IPS DF 19.7 (cell line): ENCODE results near the gene NKPD1.
"Not testable (repeated sequence)": the region's sequence is repeated elsewhere in the genome, so short reads cannot be mapped to it uniquely, and the experiment has no call there.

Source experiments
- DNase-seq: peaks from one replicate; pipeline ENCODE4 v3.0.0-alpha.2; 2013; ENCODE audit warnings: low read depth, low spot score

NKPD1 gene

DNA sequence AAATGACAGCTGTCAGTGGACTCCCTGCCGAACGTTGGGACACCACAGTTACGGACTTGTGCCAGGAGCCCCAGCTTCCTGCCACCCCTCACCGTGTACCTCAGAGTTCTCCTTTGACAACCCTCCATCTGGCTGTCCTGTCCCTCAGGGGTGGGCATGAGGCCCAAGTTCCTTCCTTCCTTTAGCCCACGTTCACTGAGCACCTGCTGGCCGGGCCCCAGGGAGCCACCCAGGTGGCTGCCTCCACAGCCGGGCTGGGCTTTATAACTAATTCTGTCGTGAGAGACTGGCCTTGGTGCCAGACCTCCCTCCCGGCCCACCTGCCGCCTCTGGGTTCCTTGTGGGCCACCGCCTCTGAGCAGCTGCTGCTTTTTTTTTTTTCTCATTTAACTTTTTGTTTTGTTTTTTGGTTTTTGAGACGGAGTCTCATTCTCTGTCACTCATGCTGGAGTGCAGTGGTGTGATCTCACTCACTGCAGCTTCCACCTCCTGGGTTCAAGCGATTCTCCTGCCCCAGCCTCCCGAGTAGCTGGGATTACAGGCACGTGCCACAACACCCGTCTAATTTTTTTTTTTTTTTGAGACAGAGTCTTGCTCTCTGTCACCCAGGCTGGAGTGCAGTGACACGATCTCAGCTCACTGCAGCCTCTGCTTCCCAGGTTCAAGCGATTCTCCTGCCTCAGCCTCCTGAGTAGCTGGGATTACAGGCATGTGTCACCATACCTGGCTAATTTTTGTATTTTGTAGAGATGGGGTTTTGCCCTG, 42.0 kb downstream of the NKPD1 start:
- not testable (repeated sequence) for DNase-seq

DNA sequence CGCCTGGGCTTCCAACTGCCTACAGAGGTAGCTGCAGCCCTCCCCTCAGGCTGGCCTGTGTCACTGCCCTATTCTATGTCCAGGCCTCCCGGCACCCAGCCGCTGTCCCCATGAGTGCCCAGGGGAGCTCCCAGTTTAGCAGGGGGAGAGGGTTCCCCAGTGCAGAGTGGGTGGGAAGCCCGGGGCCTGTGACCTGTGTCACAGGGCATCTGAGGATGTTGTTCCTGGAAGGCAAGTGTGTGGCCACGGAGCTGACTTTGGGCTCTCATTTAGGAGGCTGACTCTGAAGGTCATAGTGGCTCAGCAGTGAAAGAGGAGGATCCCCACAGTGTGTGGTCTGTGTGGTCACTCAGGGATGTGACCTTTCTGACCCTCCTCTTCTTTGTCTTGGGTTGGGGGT, 42.7 kb downstream of the NKPD1 start:
- no peak for DNase-seq

DNA sequence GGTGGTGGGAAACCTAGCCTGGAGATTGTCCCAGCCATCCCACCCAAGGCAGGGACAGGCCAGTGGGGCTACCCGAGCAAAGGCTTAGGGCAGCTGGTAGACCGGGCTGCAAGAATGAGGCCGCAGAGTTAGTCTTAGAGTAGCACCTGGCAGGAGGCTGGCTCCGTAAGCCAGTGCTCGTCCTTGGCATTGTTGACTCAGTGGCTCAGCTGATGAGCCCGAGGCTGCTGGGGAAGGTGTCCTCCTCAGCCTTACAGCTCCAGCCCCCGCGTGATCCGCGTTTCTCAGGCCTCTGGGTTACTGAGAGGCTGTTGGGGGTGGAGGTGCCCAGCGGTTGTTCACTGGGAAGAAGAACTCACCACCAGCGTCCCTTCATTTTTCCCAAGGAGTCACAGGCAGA, 43.1 kb downstream of the NKPD1 start:
- DNase-seq: no peak

DNA sequence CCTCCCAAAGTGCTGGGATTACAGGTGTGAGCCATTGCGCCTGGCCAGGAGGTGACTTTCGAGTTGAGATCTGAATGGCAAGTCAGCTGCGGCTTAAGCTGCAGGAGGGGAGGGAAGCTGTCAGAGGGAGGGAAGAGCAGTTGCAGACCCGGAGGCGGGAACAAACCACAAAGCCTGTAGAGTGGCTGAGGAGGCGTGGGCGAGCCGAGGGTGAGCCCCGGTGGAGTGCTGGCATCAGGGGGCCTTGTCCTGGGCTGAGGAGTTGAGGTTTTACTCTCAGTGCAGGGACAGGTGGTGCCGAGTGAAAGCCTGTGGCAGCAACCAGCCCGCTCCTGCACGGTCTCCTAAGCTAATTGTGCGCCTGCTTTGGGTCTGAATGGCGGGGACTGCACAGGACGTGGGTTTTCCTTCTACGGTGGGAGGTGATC, 43.6 kb downstream of the NKPD1 start:
- no peak for DNase-seq

DNA sequence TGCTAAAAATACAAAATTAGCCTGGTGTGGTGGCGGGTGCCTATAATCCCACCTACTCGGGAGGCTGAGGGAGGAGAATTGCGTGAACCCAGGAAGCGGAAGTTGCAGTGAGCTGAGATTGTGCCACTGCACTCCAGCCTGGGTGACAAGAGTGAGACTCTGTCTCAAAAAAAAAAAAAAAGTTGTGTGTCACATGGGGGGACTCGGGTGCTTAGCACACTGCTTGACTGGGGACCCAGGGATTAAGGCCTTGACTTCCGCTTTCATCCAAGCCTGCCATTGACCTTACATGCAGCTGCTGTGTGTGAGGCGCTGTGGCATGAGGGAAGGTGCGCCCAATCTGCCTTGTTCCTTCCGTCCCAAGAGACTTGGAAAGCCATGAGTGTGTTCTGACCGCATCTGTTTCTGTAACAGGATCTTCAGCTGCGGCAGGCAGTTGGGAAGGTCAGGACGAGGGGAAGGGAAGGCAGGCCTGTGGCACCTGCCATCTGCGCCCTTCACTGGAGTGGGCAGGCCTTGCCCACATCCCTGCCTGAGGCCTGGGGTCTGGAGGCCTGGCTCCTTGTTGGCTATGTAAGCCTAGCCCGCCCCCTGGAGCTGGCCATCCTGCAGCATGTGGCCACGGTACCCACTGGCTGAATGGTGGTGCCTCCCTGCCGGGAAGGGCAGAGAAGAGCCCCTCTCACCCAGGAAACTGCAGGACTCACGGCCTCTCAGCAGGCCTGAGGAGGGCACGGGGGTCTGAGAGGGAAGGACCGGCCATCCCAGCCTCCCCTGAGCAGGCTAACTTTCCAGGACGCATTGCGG, 44.8 kb downstream of the NKPD1 start:
- no peak for DNase-seq

DNA sequence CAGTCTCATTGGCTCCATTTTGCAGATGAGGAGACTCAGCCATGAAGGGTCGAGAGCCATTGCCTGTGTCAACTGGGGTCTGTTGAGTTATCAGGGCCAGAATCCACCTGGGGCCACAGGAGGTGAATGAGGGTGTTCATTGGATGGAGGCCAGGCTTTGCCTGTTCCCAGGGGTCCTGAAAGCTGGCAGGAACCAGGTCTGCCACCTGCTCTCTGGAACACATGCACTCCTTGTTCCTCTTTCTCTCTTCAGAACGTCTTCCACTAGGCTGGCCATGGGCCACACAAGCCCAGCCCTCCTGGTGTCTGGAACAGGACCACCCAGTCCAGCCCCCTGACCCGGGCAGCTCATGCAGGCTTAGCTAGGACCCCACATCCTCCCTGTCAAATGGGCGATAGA, 46.7 kb downstream of the NKPD1 start:
- DNase-seq: no peak

DNA sequence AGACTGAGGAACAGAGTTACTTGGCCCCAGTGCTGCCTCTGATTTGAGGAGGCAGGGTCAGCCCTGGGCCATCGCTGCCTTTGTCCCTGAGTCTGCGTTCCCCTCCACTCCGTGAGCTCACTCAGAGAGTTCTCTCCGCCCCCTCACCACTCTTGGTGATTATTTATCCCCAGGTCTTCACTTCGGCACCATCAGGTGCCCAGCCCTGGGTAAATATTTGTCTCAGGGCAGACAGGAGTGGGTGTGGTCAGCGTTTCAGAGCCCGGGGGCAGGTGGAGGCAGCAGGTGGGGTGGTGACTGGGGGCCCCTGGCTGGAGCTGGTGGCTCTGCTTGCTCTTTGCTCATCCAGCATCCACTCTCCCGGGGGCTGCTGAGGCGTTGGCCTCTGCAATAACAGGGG, 47.2 kb downstream of the NKPD1 start:
- DNase-seq: no peak

DNA sequence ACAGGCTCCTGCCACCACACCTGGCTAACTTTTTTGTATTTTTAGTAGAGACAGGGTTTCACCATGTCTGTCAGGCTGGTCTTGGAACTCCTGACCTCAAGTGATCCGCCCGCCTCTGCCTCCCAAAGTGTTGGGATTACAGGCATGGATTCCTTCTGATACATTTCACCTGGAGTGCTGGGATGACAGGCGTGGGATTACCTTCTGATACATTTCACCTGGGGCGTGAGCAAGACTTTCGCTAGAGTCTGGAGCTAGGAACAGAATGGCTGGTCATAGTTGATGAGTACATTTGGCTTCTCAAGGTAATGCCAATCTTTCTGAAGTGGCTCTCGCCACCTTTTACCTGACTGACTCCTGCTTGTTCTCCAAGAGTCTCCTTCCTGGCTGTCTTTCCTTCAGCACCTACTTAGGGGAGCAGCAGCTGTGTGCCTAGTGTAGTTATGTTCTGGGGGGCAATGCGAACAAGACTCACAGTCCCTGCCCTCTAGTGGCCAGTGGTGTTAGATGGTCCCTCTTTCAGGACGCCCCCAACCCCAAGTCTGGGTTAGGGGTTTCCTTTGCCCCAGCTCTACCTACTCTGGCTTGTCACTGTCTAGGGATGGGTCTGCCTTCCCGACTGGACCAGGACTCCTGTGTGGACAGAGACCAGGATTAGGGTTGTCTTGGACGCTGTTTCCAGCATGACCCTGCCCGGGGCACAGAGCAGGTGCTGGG, 48.5 kb downstream of the NKPD1 start:
- DNase-seq: no peak
